Endothelial cell of umbilical vein (primary cell): ENCODE measurements around the gene HSD17B11. TPM values are rescaled to one million over a fixed set of nuclear protein-coding genes. Genes with fewer than 3 reads are reported as not detected.

Experiments
- BruUV-seq: library from RNA; stranded (reverse); fragments of 400-500 nt; replicated peaks from 2 replicates; lab custom pipeline; 2021; lab: Mats Ljungman, UMichigan
- CTCF ChIA-PET: fragments of 300-600, 350-600 bp; sonication (Branson Sonifier 250); formaldehyde crosslinking; loops from one replicate; lab custom pipeline; 2021; ENCODE audit warnings: antibody characterized with exemption, inconsistent platforms; lab: Charles Lee
- POLR2A ChIA-PET: fragments of 300-600, 350-600 bp; sonication (Branson Sonifier 250); formaldehyde crosslinking; loops from one replicate; lab custom pipeline; 2021; ENCODE audit warnings: antibody characterized with exemption, inconsistent platforms; lab: Charles Lee
- DNase-seq: peaks from one replicate; pipeline ENCODE4 v3.0.0-alpha.2; 2011; ENCODE audit warnings: low read depth, low spot score
- FAIRE-seq: peaks from 2 replicates; lab custom pipeline; 2011; peaks lifted over from hg19 to GRCh38; lab: Jason Lieb, UNC
- H2AFZ ChIP-seq: 2 replicates; pipeline ENCODE4 v1.6.0; 2012; ENCODE audit warnings: low read depth, low read length, control low read depth, inconsistent platforms
- H3K27ac ChIP-seq: 2 replicates; pipeline ENCODE4 v1.5.1; 2011; ENCODE audit warnings: low read depth, mild to moderate bottlenecking, control low read depth, low read length, moderate library complexity; ENCODE audit not compliant: insufficient read depth
- H3K27me3 ChIP-seq, 2 experiments: 2 replicates each; pipeline versions ENCODE4 v1.6.0 to v1.6.1; 2011; ENCODE audit warnings: low read length in 2 of 2, mixed read lengths in 1 of 2; ENCODE audit not compliant: control insufficient read depth in 2 of 2, insufficient read depth in 2 of 2
- H3K36me3 ChIP-seq, 2 experiments: 2 replicates in 1 of 2; 3 replicates in 1 of 2; pipeline ENCODE4 v1.5.1; 2011; ENCODE audit warnings: low read length in 2 of 2, mild to moderate bottlenecking in 1 of 2, moderate library complexity in 1 of 2; ENCODE audit not compliant: control insufficient read depth in 2 of 2, insufficient read depth in 2 of 2; ENCODE audit errors: extremely low read depth in 1 of 2
- H3K4me1 ChIP-seq: 3 replicates; pipeline ENCODE4 v1.5.1; 2011; ENCODE audit warnings: mild to moderate bottlenecking, low read length; ENCODE audit not compliant: control insufficient read depth, insufficient read depth; ENCODE audit errors: extremely low read depth
- H3K4me2 ChIP-seq: 2 replicates; pipeline ENCODE4 v1.6.1; 2011; ENCODE audit warnings: low read length, control low read depth, mixed read lengths; ENCODE audit not compliant: insufficient read depth
- H3K4me3 ChIP-seq, 3 experiments: fragments of 200-600 bp in 1 of 3; sonication (generic), shearing (Covaris generic) in 1 of 3; replicated peaks in 1 of 3; 2 replicates each; pipeline ENCODE4 v1.5.1; 2011 to 2016; ENCODE audit warnings: control low read depth in 3 of 3, low read length in 3 of 3, mild to moderate bottlenecking in 2 of 3, inconsistent platforms in 1 of 3, low read depth in 1 of 3, moderate library complexity in 1 of 3; ENCODE audit not compliant: insufficient read depth in 1 of 3
- H3K79me2 ChIP-seq: 2 replicates; pipeline ENCODE4 v1.6.0; 2012; ENCODE audit warnings: low read length, inconsistent platforms; ENCODE audit not compliant: control insufficient read depth, insufficient read depth
- H3K9ac ChIP-seq: replicated peaks from 2 replicates; pipeline ENCODE3; 2011; ENCODE audit warnings: low read length, control low read depth; ENCODE audit not compliant: insufficient read depth; ENCODE audit errors: extremely low read depth
- H3K9me1 ChIP-seq: replicated peaks from 3 replicates; pipeline ENCODE4 v1.6.0; 2011; ENCODE audit warnings: mild to moderate bottlenecking, low read length; ENCODE audit not compliant: control insufficient read depth, insufficient read depth; ENCODE audit errors: extremely low read depth
- H3K9me3 ChIP-seq: replicated peaks from 2 replicates; pipeline ENCODE4 v1.5.1; 2012; ENCODE audit warnings: low read length, inconsistent platforms; ENCODE audit not compliant: control insufficient read depth, insufficient read depth
- H4K20me1 ChIP-seq: replicated peaks from 2 replicates; pipeline ENCODE3; 2011; ENCODE audit warnings: mild to moderate bottlenecking, low read length; ENCODE audit not compliant: control insufficient read depth, insufficient read depth; ENCODE audit errors: extremely low read depth
- EZH2 ChIP-seq: IDR thresholded peaks from 2 replicates; pipeline ENCODE4 v1.6.1; 2012; ENCODE audit warnings: borderline replicate concordance, low read depth, mild to moderate bottlenecking, moderate library complexity, low read length, inconsistent platforms; ENCODE audit not compliant: severe bottlenecking
- FOS ChIP-seq: IDR thresholded peaks from 2 replicates; pipeline ENCODE4 v1.6.1; 2011; ENCODE audit warnings: mild to moderate bottlenecking, low read length, moderate library complexity, borderline replicate concordance; ENCODE audit not compliant: insufficient read depth
- GATA2 ChIP-seq: IDR thresholded peaks from 2 replicates; pipeline ENCODE4 v1.7.0; 2011; ENCODE audit warnings: low read depth, mild to moderate bottlenecking, moderate library complexity, mixed read lengths, low read length; ENCODE audit not compliant: insufficient read length, insufficient read depth
- JUN ChIP-seq: IDR thresholded peaks from 2 replicates; pipeline ENCODE4 v1.6.1; 2011; ENCODE audit warnings: borderline replicate concordance, low read depth; ENCODE audit not compliant: insufficient read length, insufficient read depth
- MYC ChIP-seq: IDR thresholded peaks from one replicate; pipeline ENCODE4 v1.6.1; 2011; ENCODE audit warnings: mild to moderate bottlenecking, low read depth, low read length
- POLR2A ChIP-seq: IDR thresholded peaks from 2 replicates; pipeline ENCODE4 v1.6.1; 2012; ENCODE audit warnings: low read depth, mild to moderate bottlenecking, control low read depth, low read length
- POLR2AphosphoS5 ChIP-seq: IDR thresholded peaks from 2 replicates; pipeline ENCODE4 v1.6.1; 2012; ENCODE audit warnings: low read depth, mild to moderate bottlenecking, control low read depth, low read length, moderate library complexity; ENCODE audit not compliant: insufficient read depth
- dilution Hi-C: fragments of 300-500 bp; cut with MboI; formaldehyde crosslinking; loops from one replicate; pipeline ENCODE4 v1.15.0; 2019; ENCODE audit warnings: low sequenced_read_pairs; ENCODE audit not compliant: extremely low pct_ligation_motif_present
- intact Hi-C: fragments of 100-400 bp; cut with micrococcal nuclease; formaldehyde crosslinking; loops from one replicate; pipeline ENCODE4 v1.10.0; 2022
- polyA plus RNA-seq, 4 experiments: library from polyadenylated mRNA; depleted of rRNA in 3 of 4; stranded (reverse) in 3 of 4; unstranded in 1 of 4; fragments of >200 nt; gene quantifications; 2 replicates each; pipeline versions ENCODE4 v1.2.1 to v1.2.3, GENCODE V29; 2011 to 2012; ENCODE audit warnings: missing spikeins in 1 of 4
- total RNA-seq: library from RNA; stranded (reverse); gene quantifications from 2 replicates; pipeline ENCODE4 v1.2.3, GENCODE V29; 2021
- TF ChIP-seq, protein P1 (sequence below): IDR thresholded peaks from 2 replicates; pipeline ENCODE4 v1.6.1; 2011; ENCODE audit not compliant: insufficient read depth, insufficient read length
- TF ChIP-seq, protein P2 (sequence below), 2 donors: IDR thresholded peaks; 1 replicate in 1 of 2; 2 replicates in 1 of 2; pipeline ENCODE4 v1.5.1; 2011; ENCODE audit warnings: low read length in 2 of 2, mild to moderate bottlenecking in 2 of 2, moderate library complexity in 2 of 2, control low read depth in 1 of 2, inconsistent platforms in 1 of 2, low read depth in 1 of 2; ENCODE audit not compliant: insufficient read depth in 1 of 2; ENCODE audit errors: extremely low read depth in 1 of 2

HSD17B11 gene
- total and polyA plus RNA-seq, 2 donors (not counting 3 experiments of a cell fraction or from before 2014, with no cell fraction given), result 10.7 to 21.1 TPM

DNA sequence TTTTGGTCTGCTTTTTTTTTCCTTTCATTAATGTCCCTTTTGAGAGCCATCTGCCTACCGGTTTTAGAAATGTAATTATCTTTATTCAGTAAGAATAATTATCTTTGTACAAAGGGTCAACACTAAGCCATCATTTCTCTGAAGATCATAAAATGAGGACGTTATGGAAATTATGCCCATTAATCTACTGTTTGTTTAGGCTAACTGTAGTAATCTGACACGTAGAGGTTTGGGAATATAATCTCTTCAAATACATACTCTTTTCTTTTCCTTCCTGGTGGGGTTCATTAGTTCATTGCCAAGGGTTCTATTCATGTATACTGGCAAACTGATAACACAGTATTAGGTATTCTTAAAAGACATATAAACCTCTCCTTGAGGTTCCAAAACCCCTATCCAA, 64.5 kb downstream of the HSD17B11 start:
- H3K4me1 ChIP-seq, result no peaks in the 10 kb centered on the region
- intact Hi-C loops, result no loop called here
- dilution Hi-C loops, result no loop called here
- no peaks in the 10 kb centered on the region for H3K36me3 ChIP-seq
- H3K27me3 ChIP-seq, result no peaks in the 10 kb centered on the region
- FAIRE-seq (no peak), DNase-seq (no peak)
- H3K4me2 ChIP-seq, result no peak overlapping the region
- no peaks in the 10 kb centered on the region for H4K20me1 ChIP-seq
- H3K9ac ChIP-seq, result no peak overlapping the region
- H3K9me3 ChIP-seq, result no peaks in the 10 kb centered on the region
- H3K9me1 ChIP-seq, result no peaks in the 10 kb centered on the region
- POLR2A ChIA-PET, result no interaction called here
- CTCF ChIA-PET, result no interaction called here
- no peak overlapping the region for H3K4me3 ChIP-seq
- TF ChIP-seq FOS (no peak), JUN (no peak), GATA2 (no peak), POLR2A (no peak), POLR2AphosphoS5 (no peak), MYC (no peak), EZH2 (no peak)
- TF ChIP-seq, protein P1, sequence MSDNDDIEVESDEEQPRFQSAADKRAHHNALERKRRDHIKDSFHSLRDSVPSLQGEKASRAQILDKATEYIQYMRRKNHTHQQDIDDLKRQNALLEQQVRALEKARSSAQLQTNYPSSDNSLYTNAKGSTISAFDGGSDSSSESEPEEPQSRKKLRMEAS, result no peak
- TF ChIP-seq, protein P2, sequence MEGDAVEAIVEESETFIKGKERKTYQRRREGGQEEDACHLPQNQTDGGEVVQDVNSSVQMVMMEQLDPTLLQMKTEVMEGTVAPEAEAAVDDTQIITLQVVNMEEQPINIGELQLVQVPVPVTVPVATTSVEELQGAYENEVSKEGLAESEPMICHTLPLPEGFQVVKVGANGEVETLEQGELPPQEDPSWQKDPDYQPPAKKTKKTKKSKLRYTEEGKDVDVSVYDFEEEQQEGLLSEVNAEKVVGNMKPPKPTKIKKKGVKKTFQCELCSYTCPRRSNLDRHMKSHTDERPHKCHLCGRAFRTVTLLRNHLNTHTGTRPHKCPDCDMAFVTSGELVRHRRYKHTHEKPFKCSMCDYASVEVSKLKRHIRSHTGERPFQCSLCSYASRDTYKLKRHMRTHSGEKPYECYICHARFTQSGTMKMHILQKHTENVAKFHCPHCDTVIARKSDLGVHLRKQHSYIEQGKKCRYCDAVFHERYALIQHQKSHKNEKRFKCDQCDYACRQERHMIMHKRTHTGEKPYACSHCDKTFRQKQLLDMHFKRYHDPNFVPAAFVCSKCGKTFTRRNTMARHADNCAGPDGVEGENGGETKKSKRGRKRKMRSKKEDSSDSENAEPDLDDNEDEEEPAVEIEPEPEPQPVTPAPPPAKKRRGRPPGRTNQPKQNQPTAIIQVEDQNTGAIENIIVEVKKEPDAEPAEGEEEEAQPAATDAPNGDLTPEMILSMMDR (IDR thresholded peaks at IDR 0.05; ENCODE audit: extremely low read depth in 1 of 2, insufficient read depth in 1 of 2, low read depth in 1 of 2, low read length in 2 of 2), result no peak
- no peak overlapping the region for H2AFZ ChIP-seq
- no TSS peak for BruUV-seq
- H3K27ac ChIP-seq, result no peak overlapping the region
- no peaks in the 10 kb centered on the region for H3K79me2 ChIP-seq
